Fibroblast of skin of back (primary cell): ENCODE results near the gene ADCY6.

ENCODE experiments used
- DNase-seq: peaks from one replicate; pipeline ENCODE4 v3.0.0-alpha.2; 2013

The ADCY6 gene

DNA sequence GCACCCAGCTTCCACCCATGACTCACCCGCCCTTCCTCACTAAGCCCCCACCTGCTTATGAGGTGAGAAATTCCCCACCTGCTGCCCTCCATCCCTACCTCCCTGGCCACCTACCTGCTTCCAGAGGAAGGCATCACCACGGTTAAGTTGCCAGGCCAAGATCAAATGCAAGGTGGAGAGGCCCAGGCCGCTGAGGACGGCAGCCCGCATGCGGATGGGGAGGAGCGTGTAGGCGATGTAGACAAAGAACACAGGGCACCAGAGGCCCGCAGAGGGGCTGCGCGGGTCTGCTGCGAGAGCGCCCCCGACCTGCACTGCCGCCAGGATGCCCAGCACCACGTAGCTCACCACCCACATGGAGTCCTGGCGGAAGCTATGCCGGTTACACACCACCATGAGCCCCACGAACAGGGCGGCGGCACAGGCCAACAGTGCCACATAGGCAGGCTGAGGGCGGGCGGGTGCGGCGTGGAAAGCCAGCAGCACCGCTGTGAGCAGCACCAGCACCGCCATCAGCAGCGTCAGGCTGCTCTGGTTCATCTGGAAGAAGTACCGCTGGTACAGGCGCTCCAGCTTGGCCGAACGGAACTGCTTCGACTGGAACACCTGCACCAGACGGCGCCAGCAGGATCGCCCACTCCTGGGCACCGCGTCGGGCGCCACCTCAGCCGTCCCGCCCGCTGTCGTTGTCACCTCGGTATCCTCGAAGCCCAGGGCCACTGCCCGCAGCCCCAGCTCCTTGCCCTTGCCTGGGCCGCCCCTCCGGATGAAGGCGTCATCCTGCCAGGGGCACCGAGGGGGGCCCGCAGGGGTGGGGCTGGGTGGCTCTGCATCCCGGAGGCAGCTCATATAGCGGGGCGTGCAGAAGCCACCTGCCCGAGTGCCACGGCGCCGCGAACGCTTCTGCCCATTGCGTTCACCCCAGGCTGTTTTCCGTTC lies 6.2 kb downstream of the ADCY6 start:
- no peak for DNase-seq

DNA sequence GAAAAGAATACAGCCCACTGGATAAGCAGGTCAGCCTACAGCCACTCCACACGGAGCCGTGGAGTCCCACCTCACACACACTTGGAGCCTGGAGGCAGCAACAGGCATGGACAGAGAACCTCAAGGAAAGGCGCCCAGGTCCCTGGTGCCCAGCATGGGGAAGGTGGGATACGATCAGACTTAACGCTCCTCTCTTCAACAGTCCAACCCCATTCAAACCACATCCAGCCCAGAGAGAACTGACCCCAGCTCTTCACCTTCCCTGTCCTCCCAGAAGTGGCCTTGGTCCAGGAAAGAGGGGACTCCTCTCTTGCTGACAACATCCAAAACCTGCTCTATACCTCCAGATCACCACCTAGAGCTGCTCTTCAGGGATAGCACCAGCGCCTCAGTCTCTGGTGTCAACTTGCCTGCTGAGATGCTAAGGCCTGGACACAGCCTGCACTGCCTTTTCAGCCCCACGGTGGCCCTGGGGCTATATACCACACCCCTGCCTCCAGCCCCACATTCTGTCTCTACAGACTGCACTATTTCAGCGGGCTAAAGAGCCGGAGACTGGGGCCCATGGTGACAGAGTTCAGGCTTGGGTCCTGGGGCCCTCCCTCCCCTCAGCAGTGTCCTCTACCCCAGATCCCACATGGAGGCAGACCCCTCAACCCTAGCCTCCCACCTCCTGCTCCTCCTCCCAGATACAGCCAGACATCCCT lies 7.0 kb downstream of the ADCY6 start:
- no peak for DNase-seq

DNA sequence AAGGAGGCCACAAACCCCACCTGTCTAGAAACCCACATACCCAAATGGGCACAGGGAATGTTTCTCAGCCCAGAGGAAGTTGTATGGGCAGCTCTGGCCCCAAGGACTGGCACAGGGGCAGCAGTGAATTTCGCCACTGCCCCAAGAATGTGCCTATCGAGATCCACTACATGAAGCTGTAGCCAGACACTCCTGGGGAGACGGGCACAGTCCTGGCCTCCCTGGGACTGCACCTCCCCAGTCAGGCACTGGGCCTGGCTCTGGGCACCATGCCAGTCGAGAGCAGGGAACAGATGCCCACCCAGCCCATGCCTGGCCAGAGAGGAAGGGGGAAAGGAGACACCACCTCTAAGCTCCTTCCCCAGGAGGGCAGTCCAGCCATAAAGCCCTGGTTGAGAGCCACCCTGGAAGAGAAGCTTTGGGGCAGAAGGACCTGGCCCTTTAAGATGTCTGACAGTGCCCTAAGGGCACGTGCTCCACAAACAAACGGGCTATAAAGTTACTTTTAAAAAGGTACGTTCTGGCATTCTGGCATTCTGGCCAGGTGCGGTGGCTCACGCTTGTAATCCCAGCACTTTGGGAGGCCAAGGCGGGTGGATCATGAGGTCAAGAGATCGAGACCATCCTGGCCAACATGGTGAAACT lies 8.4 kb downstream of the ADCY6 start:
- no peak for DNase-seq

DNA sequence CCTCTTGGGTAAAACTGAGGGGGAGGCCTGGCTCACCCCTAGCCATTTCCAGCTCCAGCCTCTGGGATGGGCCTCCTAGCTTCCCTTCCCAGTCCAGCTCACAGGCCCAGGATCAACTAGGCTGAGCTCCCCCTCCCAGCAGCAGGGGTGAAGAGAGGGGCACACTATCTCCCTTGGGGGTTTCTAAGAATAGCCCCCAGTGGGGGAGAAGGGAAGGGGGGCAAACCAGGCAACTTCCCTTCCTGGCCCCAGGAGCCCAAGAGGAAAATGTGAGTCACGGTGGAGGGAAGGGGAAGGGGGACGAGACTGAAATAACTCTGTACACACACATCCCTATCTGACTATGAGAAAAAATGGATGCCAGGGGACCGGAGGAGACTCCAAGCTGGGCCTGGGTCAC lies 9.0 kb downstream of the ADCY6 start:
- peak; percentile 97 for DNase-seq

DNA sequence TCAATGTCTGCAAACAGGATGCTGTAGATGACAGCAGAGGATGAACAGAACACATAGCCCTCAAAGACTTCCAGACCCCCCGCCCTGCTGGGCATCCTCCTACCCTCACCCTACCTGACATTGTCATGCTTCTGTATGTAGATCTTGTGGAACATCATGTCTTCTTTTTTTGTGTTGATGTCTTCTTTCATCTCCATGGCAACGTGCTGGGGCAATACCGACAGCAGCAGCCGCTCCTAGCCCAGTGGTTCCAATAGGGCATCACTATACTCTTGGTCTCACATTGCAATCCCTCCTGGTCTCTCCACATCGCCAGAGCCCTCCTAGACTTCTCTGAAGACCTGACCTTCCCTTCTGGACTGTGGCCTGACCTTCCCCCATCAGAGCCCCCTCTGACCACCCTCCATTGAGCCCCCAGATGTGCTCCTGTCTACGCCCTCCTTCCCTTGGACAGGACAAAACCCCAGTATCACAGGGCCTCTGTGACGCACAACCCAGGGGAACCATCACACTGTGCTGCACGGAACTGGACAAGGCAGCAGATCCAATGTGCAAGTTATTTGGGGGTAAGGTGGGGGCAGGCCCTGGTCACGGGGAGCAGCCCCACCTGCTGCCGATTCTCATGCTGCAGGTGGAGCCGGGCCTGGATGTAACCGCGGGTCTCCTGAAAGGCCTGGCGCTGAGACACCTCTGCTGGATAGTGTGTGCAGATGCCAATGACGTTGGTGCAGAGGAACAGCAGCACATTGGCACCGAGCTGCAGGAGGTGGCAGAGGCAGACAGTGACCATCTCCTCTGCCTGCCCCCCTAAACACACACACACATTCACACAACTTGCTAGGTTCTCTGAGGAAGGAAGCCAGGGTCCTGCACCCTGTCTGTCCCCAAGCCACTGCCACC lies 11.1 kb downstream of the ADCY6 start:
- DNase-seq: no peak

DNA sequence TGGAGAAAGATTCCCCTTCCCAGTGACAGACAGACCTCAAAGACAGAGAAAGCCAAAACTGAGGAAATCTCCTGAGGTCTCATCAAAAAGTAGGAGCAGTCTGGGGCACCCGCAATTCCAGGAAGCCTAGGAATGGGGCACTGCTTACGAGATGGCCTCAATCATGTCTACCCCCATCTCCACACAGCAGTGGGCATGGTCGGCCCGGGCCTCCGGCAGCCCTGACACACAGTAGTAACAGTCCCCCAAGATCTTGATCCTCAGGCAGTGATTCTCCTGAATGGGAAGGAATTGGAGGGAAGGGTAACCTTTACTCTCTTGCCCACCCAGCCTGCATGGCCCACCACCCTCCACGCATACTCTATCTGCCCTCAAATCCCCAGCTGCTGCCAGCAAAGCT lies 11.9 kb downstream of the ADCY6 start:
- DNase-seq: no peak

DNA sequence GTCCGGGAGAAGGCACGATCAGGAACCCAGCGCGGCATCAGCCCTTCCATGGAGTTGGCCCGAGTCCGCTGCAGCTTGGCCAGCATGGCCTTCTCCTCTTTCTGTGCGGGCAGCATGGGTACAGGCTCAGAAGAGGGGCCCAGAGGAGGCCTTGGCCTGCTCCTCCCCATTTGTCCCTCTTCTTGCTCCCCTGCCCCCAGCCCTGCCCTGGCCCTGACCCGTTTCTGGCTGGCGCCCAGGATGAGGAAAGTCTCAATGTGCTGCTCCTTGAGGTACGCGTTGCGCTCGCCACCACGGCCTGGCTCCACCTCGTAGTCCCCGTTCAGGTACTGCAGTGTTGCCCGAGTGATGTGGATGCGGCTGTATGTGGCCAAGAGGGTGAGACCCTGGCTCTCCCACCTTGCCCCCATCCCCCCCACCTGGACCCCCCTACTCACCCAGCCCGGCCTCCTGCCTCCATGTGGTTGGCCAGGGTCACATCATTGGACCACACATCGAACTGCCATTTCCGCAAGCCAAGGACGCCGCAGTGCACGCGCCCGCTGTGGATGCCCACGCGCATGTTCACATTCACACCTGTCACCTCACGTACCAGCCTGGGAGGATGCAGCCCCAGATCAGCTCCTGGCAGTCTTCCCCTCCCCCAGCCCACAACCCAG lies 12.8 kb downstream of the ADCY6 start:
- no peak for DNase-seq

DNA sequence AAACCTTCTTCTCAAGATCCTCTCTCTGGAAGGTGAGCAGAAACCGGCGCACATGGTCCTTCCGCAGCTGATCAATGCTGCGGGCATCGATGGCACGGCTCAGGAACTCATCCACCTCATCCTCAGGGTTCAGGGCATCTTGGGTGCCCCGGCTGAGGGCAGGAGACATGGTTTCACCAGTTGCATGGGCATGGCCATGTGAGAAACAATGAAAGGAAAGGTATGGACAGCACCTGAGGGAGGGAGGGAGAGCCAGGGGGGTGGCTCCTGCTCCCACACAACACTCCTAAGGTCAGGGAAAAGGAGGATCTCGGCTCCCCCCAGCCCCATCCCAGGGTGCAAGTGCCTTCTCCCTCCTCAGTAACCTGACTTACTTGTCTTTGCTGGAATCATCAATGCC lies 13.6 kb downstream of the ADCY6 start:
- no peak for DNase-seq

DNA sequence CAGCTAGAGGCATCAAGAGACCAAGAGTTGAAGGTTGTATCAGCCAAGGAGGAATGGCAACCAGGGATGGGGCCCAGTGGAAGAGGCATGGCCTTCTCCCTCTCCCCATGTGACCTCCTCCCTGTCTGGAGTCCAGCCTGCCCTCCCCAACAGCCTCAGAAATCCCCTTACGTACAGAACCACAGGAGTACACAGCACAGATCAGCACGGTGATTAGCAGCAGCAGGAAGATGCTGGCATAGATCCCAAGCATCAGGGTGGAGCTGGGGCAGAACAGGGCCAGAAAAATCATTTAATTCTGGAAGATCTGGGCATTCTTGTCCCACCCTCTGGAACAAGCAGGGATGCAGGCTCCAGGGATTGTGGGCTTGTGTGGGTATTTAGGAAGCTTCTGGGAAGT lies 14.4 kb downstream of the ADCY6 start:
- DNase-seq: no peak

DNA sequence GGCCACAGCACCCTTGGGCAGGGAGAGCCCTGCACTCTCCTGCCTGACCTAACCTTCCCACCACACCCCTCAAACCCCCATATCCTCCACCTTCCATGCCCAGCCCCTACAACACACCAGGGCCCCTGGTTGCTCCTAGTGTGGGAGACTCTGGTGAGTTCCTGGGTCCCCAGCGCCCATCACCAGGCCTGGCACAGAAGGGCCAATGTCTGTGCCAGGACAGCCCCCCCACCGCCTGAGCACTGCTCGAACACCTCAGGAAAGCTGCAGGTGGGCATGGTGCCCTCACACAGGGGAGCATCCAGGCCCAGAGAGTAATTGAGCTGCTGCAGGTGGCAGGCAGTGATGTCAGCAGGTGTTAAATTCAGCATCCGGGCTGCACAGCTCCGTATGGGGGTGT lies 15.2 kb downstream of the ADCY6 start:
- DNase-seq: no peak

DNA sequence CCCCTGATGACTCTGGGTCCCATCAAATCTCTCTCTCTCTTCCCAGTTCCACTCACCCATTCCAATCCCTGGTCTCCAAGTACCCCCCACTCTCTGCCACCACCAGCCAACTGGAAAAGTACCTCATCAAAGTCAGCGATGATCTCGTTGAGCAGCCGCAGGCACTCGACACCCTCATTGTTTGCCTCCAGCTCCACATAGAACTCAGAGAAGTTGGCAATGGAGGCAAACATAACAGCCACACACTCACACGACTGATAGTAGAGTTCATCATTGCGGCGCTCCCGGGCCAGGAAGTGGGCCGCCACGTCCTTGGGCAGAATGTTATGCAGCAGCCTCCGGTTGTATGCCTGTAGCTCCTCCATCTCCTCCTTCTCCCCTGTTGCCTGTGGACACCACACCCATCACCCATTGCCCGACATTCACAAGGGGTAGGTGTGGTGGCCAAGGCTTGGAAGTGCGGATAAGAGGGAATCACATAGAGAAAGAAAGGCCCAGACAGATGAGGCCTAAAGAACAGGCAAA lies 17.2 kb downstream of the ADCY6 start:
- no peak for DNase-seq

DNA sequence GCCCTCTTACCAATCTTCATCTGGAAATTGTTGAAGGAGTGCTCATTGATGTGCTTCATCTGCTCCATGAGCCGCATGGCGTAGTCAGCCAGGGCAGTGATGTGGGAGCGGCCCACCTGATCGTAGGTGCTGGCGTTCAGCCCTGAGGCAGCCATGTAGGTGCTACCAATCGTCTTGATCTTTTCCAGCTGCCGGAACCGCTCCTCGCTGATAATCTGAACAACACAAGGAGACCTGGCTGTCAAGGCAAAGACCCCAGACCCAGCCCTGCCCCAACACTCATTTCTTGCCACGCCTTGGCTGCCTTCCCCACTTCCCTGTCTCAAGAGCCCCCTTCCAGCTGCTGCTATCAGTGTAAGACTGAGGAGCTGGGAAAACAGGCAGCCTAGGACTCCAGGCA lies 18.1 kb downstream of the ADCY6 start:
- no peak for DNase-seq

DNA sequence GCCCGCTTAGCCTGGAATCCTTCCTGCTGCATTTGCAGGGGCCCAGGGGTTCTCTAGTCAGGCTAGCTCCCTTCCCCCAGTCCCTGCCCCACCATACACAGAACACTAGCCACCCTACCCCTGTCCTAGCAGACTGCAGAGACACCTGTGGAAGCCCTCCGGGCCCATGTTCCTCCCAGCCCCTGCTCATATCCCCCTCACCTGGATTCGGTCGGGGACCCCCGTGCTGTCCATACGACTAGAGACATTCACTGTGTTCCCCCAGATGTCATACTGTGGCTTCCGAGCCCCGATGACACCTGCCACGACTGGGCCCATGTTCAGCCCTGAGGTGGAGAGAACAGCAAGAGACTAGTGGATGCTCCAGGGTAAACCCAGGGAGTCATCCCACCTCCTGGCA lies 20.2 kb downstream of the ADCY6 start:
- DNase-seq: no peak

DNA sequence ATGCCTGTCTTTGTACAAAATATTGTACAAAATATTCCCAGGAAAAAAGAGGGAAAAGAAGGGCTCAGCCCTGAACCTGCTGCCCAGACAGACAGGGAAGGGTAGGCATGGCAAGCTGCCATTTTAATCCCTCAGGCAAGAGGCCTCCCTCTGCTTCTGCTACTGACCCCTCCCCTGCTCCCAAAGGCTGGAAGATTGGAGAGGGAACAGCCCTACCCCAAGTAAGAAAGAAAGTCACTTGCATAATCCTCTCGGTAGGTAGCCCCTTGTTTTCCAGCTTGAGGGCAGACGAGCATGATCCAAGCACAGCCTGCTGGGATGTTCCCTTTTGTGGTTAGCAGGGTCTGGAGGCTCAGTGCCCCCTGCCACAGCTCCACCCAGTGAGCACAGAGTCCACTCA lies 20.7 kb downstream of the ADCY6 start:
- DNase-seq: no peak

DNA sequence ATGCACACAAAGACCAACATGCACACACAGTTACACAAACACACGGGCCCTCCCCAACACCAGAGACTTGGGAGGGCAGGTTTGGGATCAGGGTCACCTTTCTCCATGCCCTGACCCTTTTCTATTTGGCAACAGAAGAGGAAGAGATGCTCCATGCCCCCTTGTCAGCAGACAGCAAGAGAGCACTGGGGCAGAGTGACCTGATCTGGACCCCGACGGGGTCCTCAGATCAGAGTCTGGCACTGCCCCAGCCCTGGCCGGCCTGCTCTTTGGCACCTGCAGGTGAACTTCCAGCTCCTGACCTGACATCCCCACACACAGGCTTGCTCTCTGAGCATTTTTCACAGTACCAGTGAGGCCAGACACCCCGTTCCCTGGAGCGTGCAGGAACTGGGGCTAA lies 21.4 kb downstream of the ADCY6 start:
- DNase-seq: no peak

DNA sequence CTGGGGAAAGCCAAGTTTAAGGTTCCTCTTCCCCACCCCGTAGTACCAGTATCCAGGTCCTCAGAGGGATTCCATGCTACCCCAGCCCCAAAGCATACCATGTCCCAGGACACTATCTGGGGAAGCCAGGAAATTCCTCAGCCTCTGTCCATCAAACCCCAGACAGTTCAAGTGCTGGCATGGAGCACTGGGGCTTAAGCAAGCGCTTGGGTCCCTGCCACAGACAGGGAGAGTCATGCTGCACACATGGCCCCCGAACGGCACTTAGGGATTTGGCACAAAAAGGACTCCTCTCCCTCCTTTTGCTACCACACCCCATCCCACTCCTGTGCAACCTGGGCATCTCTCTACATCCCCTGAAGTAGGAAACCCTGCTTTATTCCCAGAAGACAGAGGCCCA lies 21.8 kb downstream of the ADCY6 start:
- DNase-seq: no peak

DNA sequence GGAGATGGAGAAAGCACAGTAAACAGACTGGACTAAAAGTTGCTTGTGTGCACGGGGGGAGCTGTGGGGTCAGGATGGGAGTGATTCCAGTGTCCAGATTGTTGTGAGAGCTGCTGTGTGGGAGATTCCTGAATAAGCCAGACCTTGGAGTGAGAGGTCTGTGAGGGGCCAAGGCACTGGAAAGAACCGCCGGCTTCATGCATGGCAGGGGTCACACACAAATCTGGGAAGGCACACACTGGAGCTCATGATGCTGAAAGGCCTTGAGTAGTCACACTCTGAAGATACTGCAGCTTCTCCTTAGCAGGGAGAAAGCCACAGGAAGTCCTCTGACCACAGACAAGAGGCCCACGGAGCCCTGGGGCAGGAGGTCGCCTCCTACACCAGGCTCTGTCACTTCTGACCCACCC lies 23.1 kb downstream of the ADCY6 start:
- DNase-seq: no peak

DNA sequence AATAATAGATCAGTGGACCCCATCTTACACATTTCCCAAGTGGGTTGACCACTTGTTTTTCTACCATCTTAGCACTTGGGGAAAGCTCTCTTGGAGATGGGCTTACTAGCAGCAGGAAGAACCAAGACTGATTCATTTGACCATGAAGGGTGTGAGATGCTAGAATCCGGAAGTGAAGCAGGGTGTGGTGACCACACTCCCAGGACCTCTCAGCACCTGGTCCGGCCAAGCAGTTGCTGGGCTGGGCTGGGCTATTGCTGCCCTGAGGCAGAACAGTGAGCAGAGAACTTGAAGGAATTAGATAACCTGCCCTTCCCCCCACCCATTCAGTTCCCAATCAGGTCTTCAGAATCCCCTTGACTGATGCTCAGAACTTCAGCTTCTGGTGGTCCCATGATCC lies 24.4 kb downstream of the ADCY6 start:
- no peak for DNase-seq

DNA sequence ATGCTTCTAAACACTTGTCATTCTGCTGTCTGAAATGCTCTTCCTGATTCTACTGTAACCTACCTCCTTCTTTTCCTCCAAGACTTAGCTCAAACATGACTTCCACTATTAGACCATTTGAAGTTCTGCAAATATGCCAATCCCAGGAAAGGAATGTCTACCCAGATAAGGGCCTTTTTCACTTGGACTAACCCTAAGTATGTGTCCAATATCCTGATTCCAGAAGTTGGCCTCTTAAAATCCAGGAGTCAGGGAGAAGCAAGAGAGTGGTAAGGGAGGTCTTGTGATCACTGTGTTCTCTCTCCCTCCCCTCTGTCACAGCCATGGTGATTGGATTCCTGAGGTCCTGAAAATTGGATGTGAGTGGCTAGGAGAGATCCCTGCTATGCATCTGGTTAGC lies 30.2 kb downstream of the ADCY6 start:
- DNase-seq: no peak

DNA sequence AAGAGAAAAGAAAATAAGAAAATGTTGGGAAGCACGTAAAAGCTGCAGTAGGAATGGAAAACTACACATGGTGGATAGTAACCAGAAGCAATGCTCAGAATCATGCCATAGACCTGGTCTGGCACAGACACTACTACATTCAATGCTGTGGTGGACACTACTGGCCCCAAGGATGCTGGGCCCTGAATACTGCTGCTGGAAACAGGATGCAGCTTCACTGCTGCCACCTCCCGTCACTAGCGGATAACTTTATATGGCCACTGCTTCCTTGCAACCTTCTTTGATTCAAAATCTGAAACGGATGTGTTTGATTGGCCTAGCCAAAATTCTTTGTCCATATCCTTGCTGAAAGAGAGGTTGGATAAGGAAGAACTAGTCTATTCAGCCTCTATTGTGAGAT lies 30.7 kb downstream of the ADCY6 start:
- no peak for DNase-seq

DNA sequence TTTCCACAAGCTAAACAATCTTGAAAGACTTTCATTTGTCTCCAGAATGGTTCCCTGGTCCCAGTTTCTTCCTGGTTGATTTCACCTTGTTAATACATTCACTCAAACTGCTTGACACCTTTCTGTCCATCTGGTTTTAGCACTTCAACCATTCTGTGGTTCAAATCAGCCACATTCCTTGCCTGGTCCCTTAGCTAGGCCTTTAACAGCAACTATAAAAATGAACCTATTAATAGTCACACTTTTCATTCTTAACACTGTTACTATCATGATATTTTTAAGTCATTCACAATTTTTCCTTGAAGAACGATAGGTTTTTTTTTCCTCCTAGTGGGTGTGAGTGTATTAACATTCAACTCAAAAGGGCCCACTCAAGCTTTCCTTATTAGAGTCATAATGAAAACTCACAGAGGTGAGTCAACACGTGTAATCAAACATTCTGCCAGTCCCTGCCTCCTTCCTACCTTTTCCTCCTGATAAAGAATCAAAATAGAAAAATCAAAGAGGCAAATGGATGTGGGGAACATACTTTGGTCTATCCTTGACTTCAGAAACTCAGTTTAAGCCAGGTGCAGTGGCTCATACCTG lies 38.0 kb downstream of the ADCY6 start:
- no peak for DNase-seq
